IMR-90 (cell line): Measurements from ENCODE around the gene ANXA1. TPM values are rescaled to one million over a fixed set of nuclear protein-coding genes. Genes with fewer than 3 reads are reported as not detected.

Experiments
- ATAC-seq: fragments of 200-7000 bp; cut with Tn5 transposase; 2 replicates; pipeline ENCODE4 v1.9.1; 2020; ENCODE audit warnings: low read depth, mild to moderate bottlenecking, moderate library complexity
- BruUV-seq: library from RNA; stranded (reverse); fragments of 400-500 nt; replicated peaks from 2 replicates; lab custom pipeline; 2021; lab: Mats Ljungman, UMichigan
- CTCF ChIA-PET: fragments of 300-600 bp; formaldehyde crosslinking; extraction: SDS; loops from one replicate; lab custom pipeline; 2021; ENCODE audit warnings: antibody characterized with exemption; lab: Yijun Ruan, JAX
- POLR2A ChIA-PET: fragments of 300-600 bp; sonication (Branson Sonifier 250); formaldehyde crosslinking; loops from one replicate; lab custom pipeline; 2022; ENCODE audit warnings: antibody characterized with exemption; ENCODE audit not compliant: unreplicated experiment; lab: Charles Lee
- DNase-seq: peaks from one replicate; pipeline ENCODE4 v3.0.0; 2013
- H2AFZ ChIP-seq: replicated peaks from 2 replicates; pipeline ENCODE3; 2013; ENCODE audit warnings: low read length, mild to moderate bottlenecking; ENCODE audit not compliant: poor library complexity
- H2AK5ac ChIP-seq: 2 replicates; pipeline ENCODE4 v1.6.1; 2013; ENCODE audit warnings: low read depth, low read length, inconsistent platforms
- H2AK9ac ChIP-seq: replicated peaks from 2 replicates; pipeline ENCODE3; 2013; ENCODE audit warnings: mild to moderate bottlenecking, low read depth, low read length, moderate library complexity; ENCODE audit not compliant: poor library complexity
- H2BK120ac ChIP-seq: 2 replicates; pipeline ENCODE4 v1.6.1; 2013; ENCODE audit warnings: low read depth, low read length, inconsistent platforms
- H2BK15ac ChIP-seq: 3 replicates; pipeline ENCODE4 v1.6.1; 2013; ENCODE audit warnings: low read depth, low read length, inconsistent platforms
- H2BK20ac ChIP-seq: 2 replicates; pipeline ENCODE4 v1.6.1; 2013; ENCODE audit warnings: low read depth, mild to moderate bottlenecking, inconsistent platforms, low read length, moderate library complexity
- H2BK5ac ChIP-seq: 2 replicates; pipeline ENCODE4 v1.6.1; 2013; ENCODE audit warnings: mild to moderate bottlenecking, low read depth, low read length, inconsistent platforms; ENCODE audit not compliant: poor library complexity, severe bottlenecking
- H3K14ac ChIP-seq: replicated peaks from 2 replicates; pipeline ENCODE4 v1.6.1; 2013; ENCODE audit warnings: low read depth, low read length, inconsistent platforms
- H3K18ac ChIP-seq: 2 replicates; pipeline ENCODE4 v1.6.1; 2013; ENCODE audit warnings: low read depth, low read length, control low read depth
- H3K23ac ChIP-seq: 2 replicates; pipeline ENCODE4 v1.6.1; 2013; ENCODE audit warnings: low read depth, low read length, inconsistent platforms
- H3K27ac ChIP-seq: 2 replicates; pipeline ENCODE4 v1.5.1; 2013; ENCODE audit warnings: mild to moderate bottlenecking, control low read depth, low read length; ENCODE audit not compliant: insufficient read depth
- H3K27me3 ChIP-seq: 2 replicates; pipeline ENCODE4 v1.6.1; 2013; ENCODE audit warnings: low read length; ENCODE audit not compliant: control insufficient read depth, insufficient read depth
- H3K36me3 ChIP-seq: 2 replicates; pipeline ENCODE4 v1.6.1; 2013; ENCODE audit warnings: low read length, mixed read lengths; ENCODE audit not compliant: control insufficient read depth, insufficient read depth
- H3K4ac ChIP-seq: 2 replicates; pipeline ENCODE4 v1.6.1; 2013; ENCODE audit warnings: low read depth, low read length, inconsistent platforms
- H3K4me1 ChIP-seq: 2 replicates; pipeline ENCODE4 v1.6.1; 2013; ENCODE audit warnings: low read length, mixed read lengths; ENCODE audit not compliant: control insufficient read depth, insufficient read depth
- H3K4me2 ChIP-seq: 2 replicates; pipeline ENCODE4 v1.6.1; 2013; ENCODE audit warnings: low read depth, mild to moderate bottlenecking, control low read depth, low read length, moderate library complexity
- H3K4me3 ChIP-seq: 2 replicates; pipeline ENCODE4 v1.5.1; 2013; ENCODE audit warnings: low read depth, mild to moderate bottlenecking, control low read depth, low read length, moderate library complexity; ENCODE audit not compliant: insufficient read depth
- H3K56ac ChIP-seq: 2 replicates; pipeline ENCODE4 v1.6.1; 2013; ENCODE audit warnings: low read length, inconsistent platforms; ENCODE audit not compliant: insufficient read depth; ENCODE audit errors: extremely low read depth
- H3K79me1 ChIP-seq, 2 experiments: 2 replicates each; pipeline ENCODE4 v1.6.1; 2013; ENCODE audit warnings: low read length in 2 of 2, inconsistent platforms in 1 of 2, low read depth in 1 of 2
- H3K9ac ChIP-seq: 2 replicates; pipeline ENCODE4 v1.6.1; 2013; ENCODE audit warnings: low read depth, low read length, control low read depth
- H3K9me1 ChIP-seq: 2 replicates; pipeline ENCODE4 v1.6.1; 2013; ENCODE audit warnings: low read length, inconsistent platforms; ENCODE audit not compliant: insufficient read depth
- H3K9me3 ChIP-seq: 2 replicates; pipeline ENCODE4 v1.6.1; 2013; ENCODE audit warnings: low read length; ENCODE audit not compliant: control insufficient read depth, insufficient read depth
- H4K20me1 ChIP-seq: 2 replicates; pipeline ENCODE4 v1.6.1; 2013; ENCODE audit warnings: low read length, inconsistent platforms; ENCODE audit not compliant: insufficient read depth
- H4K5ac ChIP-seq: 2 replicates; pipeline ENCODE4 v1.6.1; 2013; ENCODE audit warnings: mild to moderate bottlenecking, low read depth, low read length, control low read depth
- H4K8ac ChIP-seq, 2 experiments: 2 replicates each; pipeline ENCODE4 v1.6.1; 2013; ENCODE audit warnings: low read depth in 2 of 2, low read length in 2 of 2, control low read depth in 1 of 2, inconsistent platforms in 1 of 2
- H4K91ac ChIP-seq: 2 replicates; pipeline ENCODE4 v1.6.1; 2013; ENCODE audit warnings: low read depth, low read length, inconsistent platforms; ENCODE audit not compliant: insufficient read depth
- BHLHE40 ChIP-seq: fragments of 150-350 bp; IDR thresholded peaks from 2 replicates; pipeline ENCODE4 v1.6.1; 2016; ENCODE audit warnings: mild to moderate bottlenecking, low read depth, low read length
- CEBPB ChIP-seq: IDR thresholded peaks from 2 replicates; pipeline ENCODE4 v1.6.1; 2012; ENCODE audit warnings: low read depth, low read length, improper control_type of control experiment
- CHD1 ChIP-seq: IDR thresholded peaks from 2 replicates; pipeline ENCODE4 v1.6.1; 2012; ENCODE audit warnings: low read depth, low read length, improper control_type of control experiment
- CTCF ChIP-seq: conservative IDR thresholded peaks from 2 replicates; pipeline ENCODE4 v1.5.1; 2012; ENCODE audit warnings: mild to moderate bottlenecking, low read depth, low read length, improper control_type of control experiment
- ELK1 ChIP-seq: fragments of 150-350 bp; IDR thresholded peaks from 2 replicates; pipeline ENCODE4 v1.6.1; 2016; ENCODE audit warnings: low read depth, mild to moderate bottlenecking, low read length, moderate library complexity, borderline replicate concordance
- FOS ChIP-seq: fragments of 150-350 bp; IDR thresholded peaks from 2 replicates; pipeline ENCODE4 v1.6.1; 2016; ENCODE audit warnings: low read depth, low read length
- MAFK ChIP-seq: IDR thresholded peaks from 2 replicates; pipeline ENCODE4 v1.6.1; 2012; ENCODE audit warnings: low read depth, low read length, improper control_type of control experiment
- MAZ ChIP-seq: IDR thresholded peaks from 2 replicates; pipeline ENCODE4 v1.6.1; 2012; ENCODE audit warnings: low read depth, mild to moderate bottlenecking, low read length, improper control_type of control experiment, moderate library complexity, borderline replicate concordance
- MXI1 ChIP-seq: IDR thresholded peaks from 2 replicates; pipeline ENCODE4 v1.6.1; 2012; ENCODE audit warnings: low read depth, mild to moderate bottlenecking, low read length, moderate library complexity, borderline replicate concordance
- NFE2L2 ChIP-seq: fragments of 150-350 bp; IDR thresholded peaks from 2 replicates; pipeline ENCODE4 v1.6.1; 2016; ENCODE audit warnings: low read depth, mild to moderate bottlenecking, low read length
- POLR2A ChIP-seq: IDR thresholded peaks from 2 replicates; pipeline ENCODE4 v1.6.1; 2012; ENCODE audit warnings: mild to moderate bottlenecking, low read depth, low read length
- RAD21 ChIP-seq: IDR thresholded peaks from 2 replicates; pipeline ENCODE4 v1.6.1; 2012; ENCODE audit warnings: low read length, improper control_type of control experiment
- RCOR1 ChIP-seq: IDR thresholded peaks from 2 replicates; pipeline ENCODE4 v1.6.1; 2012; ENCODE audit warnings: mild to moderate bottlenecking, low read length, improper control_type of control experiment; ENCODE audit not compliant: insufficient replicate concordance
- SMC3 ChIP-seq: fragments of 150-350 bp; IDR thresholded peaks from 2 replicates; pipeline ENCODE4 v1.6.1; 2016; ENCODE audit warnings: low read depth, mild to moderate bottlenecking, antibody characterized with exemption, low read length, moderate library complexity
- USF2 ChIP-seq: fragments of 150-350 bp; IDR thresholded peaks from 2 replicates; pipeline ENCODE4 v1.6.1; 2017; ENCODE audit warnings: mild to moderate bottlenecking, antibody characterized with exemption, low read length, low read depth
- dilution Hi-C: fragments of 300-500 bp; cut with HindIII; formaldehyde crosslinking; loops from one replicate; pipeline ENCODE4 v1.14.3; 2018; ENCODE audit warnings: low sequenced_read_pairs; ENCODE audit not compliant: unreplicated experiment
- in situ Hi-C: fragments of 300-500 bp; cut with MboI; formaldehyde crosslinking; loops from 3 replicates; pipeline ENCODE4 v1.14.3; 2019; ENCODE audit warnings: low sequenced_read_pairs, inconsistent platforms, mixed read lengths
- intact Hi-C: fragments of 100-400 bp; cut with micrococcal nuclease; formaldehyde crosslinking; loops from 2 replicates; pipeline ENCODE4 v1.10.0; 2022
- polyA plus RNA-seq, 3 experiments: library from polyadenylated mRNA; depleted of rRNA; stranded (reverse); fragments of >200 nt; gene quantifications; 2 replicates each; pipeline ENCODE4 v1.2.3, GENCODE V29; 2012; ENCODE audit warnings: low replicate concordance in 1 of 3
- total RNA-seq: library from RNA; depleted of rRNA; stranded (reverse); fragments of >200 nt; gene quantifications from 2 replicates; pipeline ENCODE4 v1.2.3, GENCODE V29; 2012

The ANXA1 gene
- total and polyA plus RNA-seq, 2 of the 4 experiments (the other 2 are of a cell fraction), result 520 to 583 TPM

- ChIA-PET POLR2A (no interaction called here), CTCF (interaction anchor here (1.5 kb wide), 1 partner anchor 10 kb away, joined by 4 read pairs; no protein-coding TSS in a partner anchor)
- H4K91ac ChIP-seq, result no peak overlapping the region
- H2AFZ ChIP-seq, result no peak overlapping the region
- no peak overlapping the region for H4K5ac ChIP-seq
- H3K23ac ChIP-seq, result no peak overlapping the region
- H3K36me3 ChIP-seq, result no peaks in the 10 kb centered on the region
- H3K4me1 ChIP-seq, result peaks cover 5% of the 10 kb centered on the region; the same call in 1 of the 2 replicates
- no peak overlapping the region for H3K4me3 ChIP-seq
- no peak overlapping the region for H3K4me2 ChIP-seq
- TF ChIP-seq CEBPB, result no peak
- TF ChIP-seq MAZ, result no peak
- TF ChIP-seq RCOR1, result no peak
- TF ChIP-seq FOS, result no peak
- TF ChIP-seq RAD21, result no peak
- TF ChIP-seq USF2, result no peak
- no peak for TF ChIP-seq ELK1
- TF ChIP-seq BHLHE40, result no peak
- no peak for TF ChIP-seq NFE2L2
- no peak for TF ChIP-seq CTCF
- no peak for TF ChIP-seq MXI1
- TF ChIP-seq SMC3, result no peak
- no peak for TF ChIP-seq MAFK
- TF ChIP-seq POLR2A, result no peak
- TF ChIP-seq CHD1, result no peak
- H3K56ac ChIP-seq, result no peak overlapping the region
- no peaks in the 10 kb centered on the region for H3K79me1 ChIP-seq
- H3K9me1 ChIP-seq, result peaks cover 3% of the 10 kb centered on the region; the same call in 1 of the 2 replicates
- H3K14ac ChIP-seq, result no peak overlapping the region
- dilution Hi-C loops (no loop called here), intact Hi-C loops (no loop called here), in situ Hi-C loops (no loop called here)
- ATAC-seq, result no peak
- H2BK20ac ChIP-seq, result no peak overlapping the region
- H4K20me1 ChIP-seq, result no peaks in the 10 kb centered on the region
- no peak for DNase-seq
- no peak overlapping the region for H2AK5ac ChIP-seq
- H3K27me3 ChIP-seq, result no peaks in the 10 kb centered on the region
- no TSS peak for BruUV-seq
- H3K18ac ChIP-seq, result no peak overlapping the region
- H3K9ac ChIP-seq, result no peak overlapping the region
- no peak overlapping the region for H2BK120ac ChIP-seq
- H3K27ac ChIP-seq, result no peak overlapping the region
- no peak overlapping the region for H2BK5ac ChIP-seq
- H3K9me3 ChIP-seq, result no peaks in the 10 kb centered on the region
- no peak overlapping the region for H4K8ac ChIP-seq
- no peak overlapping the region for H3K4ac ChIP-seq
- H2AK9ac ChIP-seq, result no peak overlapping the region
- H2BK15ac ChIP-seq, result no peak overlapping the region
Measured at GRCh38 chr9:73135394-73135793, 16.3 kb upstream of the ANXA1 start.
